ENCODE data around the gene ADIG. TPM values are rescaled to one million over a fixed set of nuclear protein-coding genes. Genes with fewer than 3 reads are reported as not detected.

Gene ADIG
- total RNA-seq, 1 donor from 2014 or later = not detected

DNA sequence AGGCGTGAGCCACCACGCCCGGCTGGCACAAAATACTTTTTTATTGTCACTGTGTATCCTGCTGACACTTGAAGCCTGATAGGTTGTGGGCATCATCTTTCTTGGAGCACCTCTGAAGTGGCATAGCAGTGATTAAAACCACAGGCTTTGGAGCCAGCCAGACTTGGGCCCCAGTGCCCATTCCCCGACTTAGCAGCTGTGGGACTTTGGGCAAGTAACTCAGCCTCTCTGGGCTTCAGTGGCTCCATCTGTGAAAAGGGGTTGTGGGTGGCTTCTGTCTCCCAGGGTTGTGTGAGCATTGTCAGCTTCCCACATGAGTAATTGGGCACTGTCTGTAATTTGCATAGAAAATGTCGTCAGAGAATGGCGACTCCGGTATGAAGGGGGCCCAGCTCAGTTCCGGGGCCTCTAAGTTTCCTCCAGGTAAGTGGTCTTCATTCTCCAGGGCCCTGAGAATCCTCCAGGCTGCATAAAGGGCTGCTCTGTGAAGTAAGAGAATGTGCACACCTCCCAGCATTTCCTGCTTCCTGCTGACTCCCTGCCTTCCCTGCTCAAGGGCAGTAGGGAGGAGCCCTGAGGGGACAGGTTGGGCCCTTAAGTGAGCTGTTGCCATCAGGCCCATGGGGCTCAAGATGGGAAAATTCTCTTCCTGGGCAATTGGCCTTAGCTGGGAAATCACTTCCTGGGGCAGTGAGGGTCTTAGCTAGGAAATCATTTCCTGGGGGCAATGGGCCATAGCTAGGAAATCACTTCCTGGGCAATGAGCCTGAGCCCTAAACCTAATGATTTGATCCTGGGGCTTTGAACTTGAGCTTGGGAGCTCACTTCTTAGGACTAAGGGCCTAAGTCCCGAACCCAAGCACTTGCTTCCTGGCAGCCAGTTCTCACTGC, 47.8 kb downstream of the ADIG start:
- intact Hi-C loops (cut with DNase I) = no loop called here
- ATAC-seq = no peak
- Histone ChIP-seq H3K27me3 (ENCODE audit: low read depth) (no peaks in the 10 kb centered on the region), H3K27ac (no peak overlapping the region), H3K9me3 (no peaks in the 10 kb centered on the region), H3K4me1 (no peaks in the 10 kb centered on the region), H3K36me3 (no peaks in the 10 kb centered on the region), H3K4me3 (no peak overlapping the region)
- no peak for DNase-seq
- TF ChIP-seq, protein P1, sequence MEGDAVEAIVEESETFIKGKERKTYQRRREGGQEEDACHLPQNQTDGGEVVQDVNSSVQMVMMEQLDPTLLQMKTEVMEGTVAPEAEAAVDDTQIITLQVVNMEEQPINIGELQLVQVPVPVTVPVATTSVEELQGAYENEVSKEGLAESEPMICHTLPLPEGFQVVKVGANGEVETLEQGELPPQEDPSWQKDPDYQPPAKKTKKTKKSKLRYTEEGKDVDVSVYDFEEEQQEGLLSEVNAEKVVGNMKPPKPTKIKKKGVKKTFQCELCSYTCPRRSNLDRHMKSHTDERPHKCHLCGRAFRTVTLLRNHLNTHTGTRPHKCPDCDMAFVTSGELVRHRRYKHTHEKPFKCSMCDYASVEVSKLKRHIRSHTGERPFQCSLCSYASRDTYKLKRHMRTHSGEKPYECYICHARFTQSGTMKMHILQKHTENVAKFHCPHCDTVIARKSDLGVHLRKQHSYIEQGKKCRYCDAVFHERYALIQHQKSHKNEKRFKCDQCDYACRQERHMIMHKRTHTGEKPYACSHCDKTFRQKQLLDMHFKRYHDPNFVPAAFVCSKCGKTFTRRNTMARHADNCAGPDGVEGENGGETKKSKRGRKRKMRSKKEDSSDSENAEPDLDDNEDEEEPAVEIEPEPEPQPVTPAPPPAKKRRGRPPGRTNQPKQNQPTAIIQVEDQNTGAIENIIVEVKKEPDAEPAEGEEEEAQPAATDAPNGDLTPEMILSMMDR (IDR thresholded peaks at IDR 0.05) = no peak

DNA sequence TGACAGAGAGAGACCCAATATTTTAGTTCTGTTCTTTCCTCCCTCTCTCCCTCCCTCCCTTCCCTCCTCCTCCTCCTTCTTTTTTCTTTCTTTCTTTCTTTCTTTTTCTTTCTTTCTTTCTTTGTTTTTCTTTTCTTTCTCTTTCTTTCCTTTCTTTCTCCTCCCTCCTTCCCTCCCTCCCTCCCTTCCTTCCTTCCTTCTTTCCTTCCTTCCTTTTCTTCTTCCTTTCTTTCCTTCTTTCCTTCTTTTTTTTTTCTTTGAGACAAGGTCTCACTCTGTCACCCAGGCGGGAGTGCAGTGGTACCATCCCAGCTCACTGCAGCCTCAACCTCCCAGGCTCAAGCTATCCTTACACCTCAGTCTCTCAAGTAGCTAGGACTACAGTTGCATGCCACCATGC, 49.0 kb downstream of the ADIG start:
- no peaks in the 10 kb centered on the region for H3K27me3 ChIP-seq (ENCODE audit: low read depth)
- DNase-seq (no peak), ATAC-seq (no peak)
- H3K4me1 ChIP-seq = no peaks in the 10 kb centered on the region
- intact Hi-C loops (cut with DNase I) = no loop called here
- TF ChIP-seq, protein P1 (IDR thresholded peaks at IDR 0.05) = no peak
- no peak overlapping the region for H3K4me3 ChIP-seq
- H3K27ac ChIP-seq = no peak overlapping the region
- no peaks in the 10 kb centered on the region for H3K9me3 ChIP-seq
- no peaks in the 10 kb centered on the region for H3K36me3 ChIP-seq

DNA sequence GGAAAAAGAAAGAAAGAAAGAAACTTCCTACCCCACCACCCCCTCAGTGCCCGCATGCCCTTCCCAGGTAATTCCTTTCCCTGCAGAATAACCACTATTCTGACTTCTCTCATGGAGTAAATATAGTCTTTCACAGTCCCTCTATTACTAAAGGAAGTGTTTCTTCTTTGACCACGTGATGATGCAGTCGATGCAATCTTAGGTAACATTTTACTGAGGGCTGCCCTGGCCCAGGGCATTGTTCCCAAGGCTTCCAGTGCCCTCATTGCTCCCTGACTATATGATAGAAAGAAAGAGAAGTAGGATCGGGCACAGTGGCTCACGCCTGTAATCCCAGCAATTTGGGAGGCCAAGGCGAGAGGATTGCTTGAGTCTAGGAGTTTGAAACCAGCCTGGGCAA, 49.7 kb downstream of the ADIG start:
- H3K4me3 ChIP-seq = no peak overlapping the region
- H3K4me1 ChIP-seq = no peaks in the 10 kb centered on the region
- H3K27ac ChIP-seq = no peak overlapping the region
- DNase-seq = no peak
- H3K27me3 ChIP-seq (ENCODE audit: low read depth) = no peaks in the 10 kb centered on the region
- H3K36me3 ChIP-seq = no peaks in the 10 kb centered on the region
- intact Hi-C loops (cut with DNase I) = no loop called here
- ATAC-seq = no peak
- no peaks in the 10 kb centered on the region for H3K9me3 ChIP-seq
- TF ChIP-seq, protein P1 (IDR thresholded peaks at IDR 0.05) = no peak

DNA sequence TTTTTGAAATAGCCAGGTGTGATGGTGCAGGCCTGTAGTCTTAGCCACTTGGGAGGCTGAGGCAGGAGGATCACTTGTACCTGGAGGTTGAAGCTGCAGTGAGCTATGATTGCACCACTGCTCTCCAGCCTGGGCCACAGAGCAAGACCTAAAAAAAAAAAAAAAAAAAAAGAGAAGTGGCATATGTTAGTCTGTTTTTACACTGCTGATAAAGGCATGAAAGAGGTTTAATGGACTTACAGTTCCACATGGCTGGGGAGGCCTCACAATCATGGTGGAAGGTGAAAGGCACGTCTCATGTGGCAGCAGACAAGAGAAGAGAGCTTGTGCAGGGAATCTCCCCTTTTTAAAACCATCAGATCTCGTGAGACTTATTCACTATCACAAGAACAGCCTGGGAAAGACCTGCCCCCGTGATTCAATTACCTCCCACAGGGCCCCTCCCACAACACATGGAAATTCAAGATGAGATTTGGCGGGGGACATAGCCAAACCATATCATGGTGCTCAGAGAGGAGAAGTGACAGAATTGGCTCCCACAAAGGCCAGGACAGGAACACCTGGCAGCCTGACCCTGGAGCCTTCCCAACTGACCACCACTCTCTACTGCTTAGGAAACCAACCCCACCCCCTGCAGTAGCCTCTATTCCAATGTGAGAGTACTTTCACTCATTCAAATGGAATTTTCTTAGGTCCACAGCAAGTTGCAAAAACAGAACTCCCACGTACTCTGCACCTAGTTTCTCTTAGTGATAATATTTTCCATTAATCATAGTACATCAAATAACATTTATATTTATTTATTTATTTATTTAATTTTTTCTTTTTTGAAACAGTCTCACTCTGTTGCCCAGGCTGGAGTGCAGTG, 50.4 kb downstream of the ADIG start:
- Histone ChIP-seq H3K36me3 (no peaks in the 10 kb centered on the region), H3K27me3 (ENCODE audit: low read depth) (no peaks in the 10 kb centered on the region), H3K27ac (no peak overlapping the region), H3K4me3 (no peak overlapping the region), H3K4me1 (no peaks in the 10 kb centered on the region), H3K9me3 (no peaks in the 10 kb centered on the region)
- ATAC-seq = no peak
- intact Hi-C loops (cut with DNase I) = no loop called here
- TF ChIP-seq, protein P1 (IDR thresholded peaks at IDR 0.05) = no peak
- DNase-seq = no peak

DNA sequence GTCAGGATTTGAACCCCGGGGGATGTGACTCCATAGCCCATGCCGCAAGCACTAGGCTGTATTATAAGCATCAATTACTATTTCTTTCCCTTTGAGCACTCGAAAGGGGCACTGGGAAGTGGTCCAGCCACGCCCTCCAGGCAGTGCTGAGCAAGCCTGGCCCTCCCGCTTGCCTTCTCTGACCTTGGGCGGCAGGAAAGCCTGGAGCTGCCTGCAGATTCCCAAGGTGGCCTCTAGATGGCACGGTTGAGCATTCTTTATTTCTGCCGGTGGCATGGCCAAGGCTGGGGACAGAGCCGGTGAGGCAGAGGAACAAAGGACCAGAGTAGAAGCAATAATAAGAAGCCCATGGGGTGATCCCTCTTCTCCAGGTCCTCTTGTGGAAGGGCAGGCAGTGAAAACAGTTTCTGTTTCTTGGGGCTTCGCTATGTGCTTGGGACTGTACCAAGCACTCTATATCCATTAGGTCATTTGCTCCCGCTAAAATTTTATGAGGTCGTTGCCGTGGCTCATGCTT, 52.6 kb downstream of the ADIG start:
- no peak overlapping the region for H3K27ac ChIP-seq
- H3K36me3 ChIP-seq = no peaks in the 10 kb centered on the region
- peak; percentile 57 for DNase-seq
- TF ChIP-seq, protein P1 (IDR thresholded peaks at IDR 0.05) = peak; percentile 93
- no peaks in the 10 kb centered on the region for H3K4me1 ChIP-seq
- intact Hi-C loops (cut with DNase I) = no loop called here
- H3K27me3 ChIP-seq (ENCODE audit: low read depth) = no peaks in the 10 kb centered on the region
- ATAC-seq = peak; percentile 78 to 86
- no peak overlapping the region for H3K4me3 ChIP-seq
- H3K9me3 ChIP-seq = no peaks in the 10 kb centered on the region

Measured in lower lobe of right lung (tissue), 2 donors.